ENCODE data around the gene FAM8A1. TPM values are rescaled to one million over a fixed set of nuclear protein-coding genes. Genes with fewer than 3 reads are reported as not detected.
"Not testable (repeated sequence)": the region's sequence is repeated elsewhere in the genome, so short reads cannot be mapped to it uniquely, and the experiment has no call there.

The FAM8A1 gene
- total RNA-seq, 8 experiments from 2014 or later: 13.7 to 55.7 (median 27.4) TPM

- ATAC-seq (replicated peaks in 6 of 8): no peak
- Histone ChIP-seq H3K4me3 (no peak overlapping the region), H3K4me1 (replicated peaks in 1 of 2) (no peaks in the 10 kb centered on the region), H3K27ac (no peak overlapping the region)
- 61 to 100% (median 86%) methylated on average over 2 to 6 of the region's 7 CpGs; no CpG with 5 or more reads in 2 of the 10 experiments for WGBS, 10 experiments
- in situ Hi-C loops (cut with MboI; ENCODE audit: low pct_unique_long_range_greater_than_20kb in 2 of 9, low sequenced_read_pairs in 9 of 9, unreplicated experiment in 9 of 9): loop anchor here in 7 of 9 experiments (10.0 to 25.0 kb wide), 2 partner anchors 424 to 431 kb away; no protein-coding TSS in a partner anchor
These were observed 14.2 kb upstream of the FAM8A1 start for GRCh38 chr6:17585766-17586490.

GRCh38 chr6:17586623-17587022 lies 13.5 kb upstream of the FAM8A1 start:
- in situ Hi-C loops (cut with MboI; ENCODE audit: low pct_unique_long_range_greater_than_20kb in 2 of 9, low sequenced_read_pairs in 9 of 9, unreplicated experiment in 9 of 9): loop anchor here in 7 of 9 experiments (10.0 to 25.0 kb wide), 2 partner anchors 424 to 432 kb away; no protein-coding TSS in a partner anchor
- WGBS, 10 experiments: 76 to 100% (median 94%) methylated on average over 2 to 12 of the region's 13 CpGs
- H3K4me1 ChIP-seq (replicated peaks in 1 of 2); H3K27ac ChIP-seq; ATAC-seq (replicated peaks in 6 of 8); H3K4me3 ChIP-seq: not testable (repeated sequence)

- in situ Hi-C loops (cut with MboI; ENCODE audit: low pct_unique_long_range_greater_than_20kb in 2 of 9, low sequenced_read_pairs in 9 of 9, unreplicated experiment in 9 of 9): loop anchor here in 7 of 9 experiments (10.0 to 25.0 kb wide), 2 partner anchors 426 to 433 kb away; no protein-coding TSS in a partner anchor
- Histone ChIP-seq H3K4me3 (no peak overlapping the region), H3K27ac (no peak overlapping the region), H3K4me1 (replicated peaks in 1 of 2) (no peaks in the 10 kb centered on the region)
- WGBS, 10 experiments: 83 to 94% (median 88%) methylated on average over 2 to 6 of the region's 6 CpGs; no CpG with 5 or more reads in 1 of the 10 experiments
- no peak for ATAC-seq (replicated peaks in 6 of 8)
These were observed 12.1 kb upstream of the FAM8A1 start for GRCh38 chr6:17588011-17588410.

- in situ Hi-C loops (cut with MboI; ENCODE audit: low pct_unique_long_range_greater_than_20kb in 2 of 9, low sequenced_read_pairs in 9 of 9, unreplicated experiment in 9 of 9): loop anchor here (10.0 to 25.0 kb wide), 3 partner anchors 215 to 435 kb away; no protein-coding TSS in a partner anchor
- no peaks in the 10 kb centered on the region for H3K4me1 ChIP-seq (replicated peaks in 1 of 2)
- ATAC-seq (replicated peaks in 6 of 8): peak; percentile 45 to 98 (median 77)
- WGBS, 10 experiments: 0 to 90% (median 60%) methylated on average over 1 to 5 of the region's 5 CpGs; no CpG with 5 or more reads in 4 of the 10 experiments
- no peak overlapping the region for H3K27ac ChIP-seq
- no peak overlapping the region for H3K4me3 ChIP-seq
These were observed 10.6 kb upstream of the FAM8A1 start for GRCh38 chr6:17589406-17590096.

GRCh38 chr6:17591287-17591686 lies 8.8 kb upstream of the FAM8A1 start:
- Histone ChIP-seq H3K27ac (no peak overlapping the region), H3K4me3 (no peak overlapping the region), H3K4me1 (replicated peaks in 1 of 2) (no peaks in the 10 kb centered on the region)
- no peak for ATAC-seq (replicated peaks in 6 of 8)
- WGBS, 10 experiments: 60 to 100% (median 100%) methylated on average over 1 of the region's 1 CpG; no CpG with 5 or more reads in 4 of the 10 experiments
- in situ Hi-C loops (cut with MboI; ENCODE audit: low pct_unique_long_range_greater_than_20kb in 2 of 9, low sequenced_read_pairs in 9 of 9, unreplicated experiment in 9 of 9): loop anchor here in 8 of 9 experiments (10.0 to 25.0 kb wide), 3 partner anchors 214 to 436 kb away; no protein-coding TSS in a partner anchor

- Histone ChIP-seq H3K4me3 (no peak overlapping the region), H3K27ac (no peak overlapping the region), H3K4me1 (replicated peaks in 1 of 2) (no peaks in the 10 kb centered on the region)
- in situ Hi-C loops (cut with MboI; ENCODE audit: low pct_unique_long_range_greater_than_20kb in 2 of 9, low sequenced_read_pairs in 9 of 9, unreplicated experiment in 9 of 9): loop anchor here in 8 of 9 experiments (10.0 to 25.0 kb wide), 3 partner anchors 212 to 438 kb away; no protein-coding TSS in a partner anchor
- no peak for ATAC-seq (replicated peaks in 6 of 8)
These were observed 6.9 kb upstream of the FAM8A1 start for GRCh38 chr6:17593246-17593645.

GRCh38 chr6:17596085-17596484 lies 4.0 kb upstream of the FAM8A1 start:
- no peak for ATAC-seq (replicated peaks in 6 of 8)

GRCh38 chr6:17600527-17601385 lies 654 bp downstream of the FAM8A1 start:
- ATAC-seq (replicated peaks in 6 of 8): peak; percentile 51 to 71 (median 59)
- peak overlapping the region; percentile 95 to 96 for H3K27ac ChIP-seq
- H3K4me3 ChIP-seq: peak overlapping the region; percentile 66 to 93 (median 89)
- 0% methylated on average over 1 to 5 of the region's 77 CpGs; no CpG with 5 or more reads in 4 of the 10 experiments for WGBS, 10 experiments
- H3K4me1 ChIP-seq (replicated peaks in 1 of 2): peaks cover 3 to 14% of the 10 kb centered on the region in 2 donors
- in situ Hi-C loops (cut with MboI; ENCODE audit: low pct_unique_long_range_greater_than_20kb in 2 of 9, low sequenced_read_pairs in 9 of 9, unreplicated experiment in 9 of 9): no loop called here

More at GRCh38 chr6:17596085-17596484, 4.0 kb upstream of the FAM8A1 start:
- H3K27ac ChIP-seq: no peak overlapping the region
- peaks cover 0 to 2% of the 10 kb centered on the region in 2 donors for H3K4me1 ChIP-seq (replicated peaks in 1 of 2)
- in situ Hi-C loops (cut with MboI; ENCODE audit: low pct_unique_long_range_greater_than_20kb in 2 of 9, low sequenced_read_pairs in 9 of 9, unreplicated experiment in 9 of 9): loop anchor here in 8 of 9 experiments (10.0 to 25.0 kb wide), 3 partner anchors 209 to 441 kb away; no protein-coding TSS in a partner anchor
- no peak overlapping the region for H3K4me3 ChIP-seq
- 79 to 100% (median 90%) methylated on average over 1 to 3 of the region's 3 CpGs for WGBS, 10 experiments

- 0 to 19% (median 3%) methylated on average over 1 to 5 of the region's 5 CpGs; no CpG with 5 or more reads in 2 of the 10 experiments for WGBS, 10 experiments
- in situ Hi-C loops (cut with MboI; ENCODE audit: low pct_unique_long_range_greater_than_20kb in 2 of 9, low sequenced_read_pairs in 9 of 9, unreplicated experiment in 9 of 9): no loop called here
- peak overlapping the region; percentile 66 to 93 (median 89) for H3K4me3 ChIP-seq
- H3K27ac ChIP-seq: peak overlapping the region; percentile 95 to 96
- ATAC-seq (replicated peaks in 6 of 8): no peak
- peaks cover 3 to 14% of the 10 kb centered on the region in 2 donors for H3K4me1 ChIP-seq (replicated peaks in 1 of 2)
These were observed 1.2 kb downstream of the FAM8A1 start for GRCh38 chr6:17601386-17601703.

- ATAC-seq (replicated peaks in 6 of 8): no peak
- H3K4me3 ChIP-seq: no peak overlapping the region
- in situ Hi-C loops (cut with MboI; ENCODE audit: low pct_unique_long_range_greater_than_20kb in 2 of 9, low sequenced_read_pairs in 9 of 9, unreplicated experiment in 9 of 9): no loop called here
- peaks cover 3 to 14% of the 10 kb centered on the region in 2 donors for H3K4me1 ChIP-seq (replicated peaks in 1 of 2)
- 14 to 100% (median 43%) methylated on average over 1 of the region's 1 CpG; no CpG with 5 or more reads in 6 of the 10 experiments for WGBS, 10 experiments
- no peak overlapping the region for H3K27ac ChIP-seq
These were observed 2.8 kb downstream of the FAM8A1 start for GRCh38 chr6:17602888-17603287.

GRCh38 chr6:17606606-17607005 lies 6.5 kb downstream of the FAM8A1 start:
- 60 to 96% (median 83%) methylated on average over 1 to 4 of the region's 4 CpGs; no CpG with 5 or more reads in 3 of the 10 experiments for WGBS, 10 experiments
- H3K4me1 ChIP-seq (replicated peaks in 1 of 2): peaks cover 3 to 11% of the 10 kb centered on the region in 2 donors
- no peak for ATAC-seq (replicated peaks in 6 of 8)
- in situ Hi-C loops (cut with MboI; ENCODE audit: low pct_unique_long_range_greater_than_20kb in 2 of 9, low sequenced_read_pairs in 9 of 9, unreplicated experiment in 9 of 9): no loop called here
- H3K4me3 ChIP-seq: no peak overlapping the region
- H3K27ac ChIP-seq: no peak overlapping the region

GRCh38 chr6:17610835-17611234 lies 10.7 kb downstream of the FAM8A1 start:
- in situ Hi-C loops (cut with MboI; ENCODE audit: low pct_unique_long_range_greater_than_20kb in 2 of 9, low sequenced_read_pairs in 9 of 9, unreplicated experiment in 9 of 9): no loop called here
- no peak for ATAC-seq (replicated peaks in 6 of 8)
- Histone ChIP-seq H3K4me1 (replicated peaks in 1 of 2) (no peaks in the 10 kb centered on the region), H3K27ac (no peak overlapping the region), H3K4me3 (no peak overlapping the region)
- 56 to 100% (median 85%) methylated on average over 1 to 3 of the region's 3 CpGs; no CpG with 5 or more reads in 1 of the 10 experiments for WGBS, 10 experiments

All from motor neuron (in vitro differentiated cells).